Measurements from ENCODE around the gene ETV7.
"Not testable (repeated sequence)": the region's sequence is repeated elsewhere in the genome, so short reads cannot be mapped to it uniquely, and the experiment has no call there.

Gene ETV7

GRCh38 chr6:36368421-36368820 is 19.0 kb downstream of the ETV7 start:
- DNase-seq (ENCODE audit: insufficient read length, low spot score) (no peak), FAIRE-seq (no peak)

GRCh38 chr6:36367743-36368142 is 19.7 kb downstream of the ETV7 start:
- no peak for DNase-seq (ENCODE audit: insufficient read length, low spot score)
- FAIRE-seq = no peak

- DNase-seq (ENCODE audit: insufficient read length, low spot score) = no peak
- no peak for FAIRE-seq
Measured at GRCh38 chr6:36364669-36365479, 22.6 kb downstream of the ETV7 start.

GRCh38 chr6:36364061-36364635 is 23.3 kb downstream of the ETV7 start:
- not testable (repeated sequence) for FAIRE-seq; DNase-seq (ENCODE audit: insufficient read length, low spot score)

GRCh38 chr6:36363371-36363752 is 24.1 kb downstream of the ETV7 start:
- not testable (repeated sequence) for DNase-seq (ENCODE audit: insufficient read length, low spot score); FAIRE-seq

- DNase-seq (ENCODE audit: insufficient read length, low spot score) (no peak), FAIRE-seq (no peak)
Measured at GRCh38 chr6:36362551-36363370, 24.7 kb downstream of the ETV7 start.

GRCh38 chr6:36361071-36361470 is 26.4 kb downstream of the ETV7 start:
- no peak for DNase-seq (ENCODE audit: insufficient read length, low spot score)
- FAIRE-seq = no peak

- FAIRE-seq (no peak), DNase-seq (ENCODE audit: insufficient read length, low spot score) (peak; percentile 85)
Measured at GRCh38 chr6:36360241-36361054, 27.0 kb downstream of the ETV7 start.

GRCh38 chr6:36358226-36358915 is 29.1 kb downstream of the ETV7 start:
- DNase-seq (ENCODE audit: insufficient read length, low spot score) = no peak
- no peak for FAIRE-seq

- FAIRE-seq = no peak
Measured at GRCh38 chr6:36357872-36358225, 29.6 kb downstream of the ETV7 start.

GRCh38 chr6:36355819-36356218 is 31.6 kb downstream of the ETV7 start:
- FAIRE-seq (no peak), DNase-seq (ENCODE audit: insufficient read length, low spot score) (no peak)

More at GRCh38 chr6:36357872-36358225, 29.6 kb downstream of the ETV7 start:
- no peak for DNase-seq (ENCODE audit: insufficient read length, low spot score)

- DNase-seq (ENCODE audit: insufficient read length, low spot score) (no peak), FAIRE-seq (no peak)
Measured at GRCh38 chr6:36353411-36353915, 34.0 kb downstream of the ETV7 start.

GRCh38 chr6:36352477-36353157 is 34.9 kb downstream of the ETV7 start:
- DNase-seq (ENCODE audit: insufficient read length, low spot score) (no peak), FAIRE-seq (peak; percentile 9)

- DNase-seq (ENCODE audit: insufficient read length, low spot score) = no peak
- no peak for FAIRE-seq
Measured at GRCh38 chr6:36350681-36351571, 36.5 kb downstream of the ETV7 start.

- DNase-seq (ENCODE audit: insufficient read length, low spot score) (no peak), FAIRE-seq (no peak)
Measured at GRCh38 chr6:36350082-36350481, 37.4 kb downstream of the ETV7 start.

GRCh38 chr6:36349240-36349639 is 38.2 kb downstream of the ETV7 start:
- FAIRE-seq (no peak), DNase-seq (ENCODE audit: insufficient read length, low spot score) (no peak)

- no peak for DNase-seq (ENCODE audit: insufficient read length, low spot score)
- no peak for FAIRE-seq
Measured at GRCh38 chr6:36347621-36348020, 39.8 kb downstream of the ETV7 start.

GRCh38 chr6:36346486-36347273 is 40.8 kb downstream of the ETV7 start:
- FAIRE-seq (no peak), DNase-seq (ENCODE audit: insufficient read length, low spot score) (no peak)

All from HTR-8/SVneo (cell line).